ENCODE measurements around the gene PAPOLA.

DNA sequence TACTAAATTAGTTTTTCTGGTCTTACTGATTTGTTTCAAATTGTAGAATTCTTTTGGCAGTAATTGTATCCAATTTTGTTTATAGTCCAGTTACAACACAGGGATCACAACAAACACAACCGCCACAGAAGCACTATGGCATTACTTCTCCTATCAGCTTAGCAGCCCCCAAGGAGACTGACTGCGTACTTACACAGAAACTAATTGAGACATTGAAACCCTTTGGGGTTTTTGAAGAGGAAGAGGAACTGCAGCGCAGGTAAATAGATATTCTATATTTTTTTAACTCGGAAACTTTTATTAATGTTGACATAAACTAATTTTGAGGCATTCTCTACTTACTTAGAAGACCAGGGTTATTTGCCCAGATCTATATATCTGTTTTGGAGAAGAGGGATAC, 17.8 kb downstream of the PAPOLA start:
- TF ChIP-seq NFATC3 (IDR thresholded peaks at IDR 0.05) (no peak), POLR2A (conservative IDR thresholded peaks at IDR 0.05) (no peak), ZNF175 (CRISPR knock-in tag; IDR thresholded peaks at IDR 0.05; ENCODE audit: low read depth) (no peak)

All from K562 (cell line).